Measurements from ENCODE around the gene ST6GALNAC4.

GRCh38 chr9:127963041-127963358 is 46.2 kb upstream of the ST6GALNAC4 start:
- TF ChIP-seq POLR2A (IDR thresholded peaks at IDR 0.05; ENCODE audit: low read depth, low read length), result no peak
- TF ChIP-seq POLR2AphosphoS5 (IDR thresholded peaks at IDR 0.05; ENCODE audit: low read depth, low read length), result no peak
